K562 (cell line): Measurements from ENCODE around the gene IFNA21. TPM values are rescaled to one million over a fixed set of nuclear protein-coding genes. Genes with fewer than 3 reads are reported as not detected.
"Not testable (repeated sequence)": the region's sequence is repeated elsewhere in the genome, so short reads cannot be mapped to it uniquely, and the experiment has no call there.

Source experiments
- ATAC-seq: fragments of 200-7000 bp; cut with Tn5 transposase; 3 replicates; pipeline ENCODE4 v1.9.1; 2020; ENCODE audit warnings: moderate library complexity
- BruUV-seq: library from RNA; stranded (reverse); fragments of 400-500 nt; replicated peaks from 2 replicates; lab custom pipeline; 2021; lab: Mats Ljungman, UMichigan
- CTCF ChIA-PET: fragments of 300-600 bp; formaldehyde crosslinking; extraction: SDS; loops from one replicate; lab custom pipeline; 2021; ENCODE audit warnings: low intra/inter-chr PET ratio; lab: Yijun Ruan, JAX
- POLR2A ChIA-PET: fragments of 300-600, 350-650 bp; sonication (Branson Sonifier 250); formaldehyde crosslinking; extraction: SDS; loops from one replicate; lab custom pipeline; 2021; ENCODE audit warnings: antibody characterized with exemption, inconsistent platforms; lab: Yijun Ruan, JAX
- DNase-seq, 4 experiments: peaks; one replicate each; pipeline versions ENCODE4 v3.0.0 to v3.0.0-alpha.2; 2011 to 2018; ENCODE audit warnings: low spot score in 3 of 4, mixed read lengths in 3 of 4; ENCODE audit errors: extremely low read depth in 1 of 4
- FAIRE-seq: peaks from 2 replicates; lab custom pipeline; 2011; peaks lifted over from hg19 to GRCh38; lab: Jason Lieb, UNC
- H2AFZ ChIP-seq: 2 replicates; pipeline ENCODE4 v1.6.0; 2011; ENCODE audit warnings: low read depth, low read length, control low read depth, inconsistent platforms
- H3K27ac ChIP-seq: fragments of 200-600 bp; 3 replicates; pipeline ENCODE4 v1.8.0; 2011; ENCODE audit warnings: low read depth, mild to moderate bottlenecking, control low read depth, inconsistent platforms, low read length, moderate library complexity, mixed read lengths; ENCODE audit errors: extremely low read depth
- H3K27me3 ChIP-seq, 2 experiments: fragments of 300-600 bp in 1 of 2; 2 replicates in 1 of 2; 3 replicates in 1 of 2; pipeline versions ENCODE4 v1.6.0 to v1.8.0; 2011; ENCODE audit warnings: inconsistent platforms in 2 of 2, low read length in 2 of 2, mild to moderate bottlenecking in 1 of 2, mixed read lengths in 1 of 2, moderate library complexity in 1 of 2; ENCODE audit not compliant: control insufficient read depth in 2 of 2, insufficient read depth in 2 of 2
- H3K36me3 ChIP-seq: fragments of 300-600 bp; 3 replicates; pipeline ENCODE4 v1.8.0; 2011; ENCODE audit warnings: mild to moderate bottlenecking, low read length, inconsistent platforms; ENCODE audit not compliant: control insufficient read depth, insufficient read depth
- H3K4me1 ChIP-seq, 2 experiments: fragments of 200-600 bp in 1 of 2; replicated peaks in 1 of 2; 2 replicates in 1 of 2; 3 replicates in 1 of 2; pipeline versions ENCODE4 v1.5.1 to v1.8.0; 2011; ENCODE audit warnings: inconsistent platforms in 2 of 2, low read length in 2 of 2, mild to moderate bottlenecking in 1 of 2, mixed read lengths in 1 of 2, moderate library complexity in 1 of 2; ENCODE audit not compliant: control insufficient read depth in 2 of 2, insufficient read depth in 2 of 2
- H3K4me2 ChIP-seq: 2 replicates; pipeline ENCODE4 v1.6.1; 2011; ENCODE audit warnings: low read length, control low read depth, inconsistent platforms, mixed read lengths; ENCODE audit not compliant: insufficient read depth
- H3K4me3 ChIP-seq: fragments of 200-600 bp; sonication (generic), shearing (Covaris generic); 2 replicates; pipeline ENCODE4 v1.5.1; 2016; ENCODE audit warnings: control low read depth, inconsistent platforms
- H3K79me2 ChIP-seq: fragments of 200-600 bp; 3 replicates; pipeline ENCODE4 v1.8.0; 2011; ENCODE audit warnings: low read length, inconsistent platforms; ENCODE audit not compliant: control insufficient read depth, insufficient read depth
- H3K9ac ChIP-seq, 2 experiments: 2 replicates each; pipeline versions ENCODE4 v1.6.0 to v1.6.1; 2011; ENCODE audit warnings: low read depth in 2 of 2, low read length in 2 of 2, control low read depth in 1 of 2, inconsistent platforms in 1 of 2, mild to moderate bottlenecking in 1 of 2, mixed read lengths in 1 of 2; ENCODE audit not compliant: insufficient read depth in 1 of 2
- H3K9me1 ChIP-seq: one replicate; pipeline ENCODE4 v1.6.0; 2011; ENCODE audit warnings: inconsistent platforms, mild to moderate bottlenecking, low read length, moderate library complexity; ENCODE audit not compliant: control insufficient read depth, insufficient read depth
- H3K9me3 ChIP-seq: replicated peaks from 2 replicates; pipeline ENCODE4 v1.5.1; 2011; ENCODE audit warnings: low read depth, low read length, inconsistent platforms; ENCODE audit not compliant: control insufficient read depth, insufficient read depth
- H4K20me1 ChIP-seq: replicated peaks from 2 replicates; pipeline ENCODE4 v1.6.1; 2011; ENCODE audit warnings: low read length, inconsistent platforms, mixed read lengths; ENCODE audit not compliant: control insufficient read depth, insufficient read depth
- WGBS: fragments of 100-300 bp; shearing (Covaris generic); methylation state at CpG from one replicate; pipeline ENCODE4 v1.1.6; 2016; ENCODE audit warnings: low coverage, mixed read lengths; ENCODE audit not compliant: insufficient coverage; ENCODE audit errors: missing lambda C conversion rate; 5-methylcytosine and 5-hydroxymethylcytosine counted together
- in situ Hi-C: fragments of 300-500 bp; cut with MboI; formaldehyde crosslinking; loops from 4 replicates; pipeline ENCODE4 v1.15.0; 2018; ENCODE audit warnings: inconsistent platforms, mixed read lengths
- intact Hi-C: fragments of 100-400 bp; cut with micrococcal nuclease; formaldehyde crosslinking; loops from 2 replicates; pipeline ENCODE4 v1.14.2; 2022
- polyA plus RNA-seq, 8 experiments: library from polyadenylated mRNA; depleted of rRNA in 4 of 8; stranded (reverse) in 5 of 8; unstranded in 3 of 8; fragments of >200 nt; fragmentation: Nextera tagmentation in 2 of 8; fragmentation: Illumina TruSeq in 1 of 8; extraction: Ambion mirVana in 2 of 8; extraction: Trizol in 1 of 8; gene quantifications; 2 replicates each; pipeline versions ENCODE4 v1.2.1 to v1.2.3, GENCODE V29; 2011 to 2014; ENCODE audit warnings: inconsistent platforms in 1 of 8, missing spikeins in 1 of 8
- total RNA-seq, 7 experiments: library from RNA; depleted of rRNA in 6 of 7; stranded (reverse); fragments of >200 nt in 6 of 7; fragmentation: Illumina TruSeq in 2 of 7; extraction: Trizol in 2 of 7; gene quantifications; 2 replicates each; pipeline versions ENCODE4 v1.2.1 to v1.2.3, GENCODE V29; 2011 to 2021; ENCODE audit warnings: low replicate concordance in 1 of 7

The IFNA21 gene
- total and polyA plus RNA-seq, 9 of the 15 experiments (the other 6 are each of a cell fraction or from before 2014, with no cell fraction given), result not detected

GRCh38 chr9:21187487-21187886 is 21.0 kb upstream of the IFNA21 start, which contains the start of gene IFNA4:
Gene IFNA4, minus strand, starts transcription at chr9:21187587. Its CDS starts 56 bp downstream, at chr9:21187531.
- BruUV-seq, H3K9me1 ChIP-seq, H3K36me3 ChIP-seq, ATAC-seq, CTCF ChIA-PET, H3K4me2 ChIP-seq, H4K20me1 ChIP-seq, intact Hi-C loops, H3K9ac ChIP-seq, in situ Hi-C loops, H3K27me3 ChIP-seq, FAIRE-seq, H3K9me3 ChIP-seq, H3K4me3 ChIP-seq, H3K79me2 ChIP-seq, POLR2A ChIA-PET, DNase-seq, H3K4me1 ChIP-seq, H3K27ac ChIP-seq, H2AFZ ChIP-seq: not testable (repeated sequence)
- no CpG with 5 or more reads among the region's 3 CpGs for WGBS

DNA sequence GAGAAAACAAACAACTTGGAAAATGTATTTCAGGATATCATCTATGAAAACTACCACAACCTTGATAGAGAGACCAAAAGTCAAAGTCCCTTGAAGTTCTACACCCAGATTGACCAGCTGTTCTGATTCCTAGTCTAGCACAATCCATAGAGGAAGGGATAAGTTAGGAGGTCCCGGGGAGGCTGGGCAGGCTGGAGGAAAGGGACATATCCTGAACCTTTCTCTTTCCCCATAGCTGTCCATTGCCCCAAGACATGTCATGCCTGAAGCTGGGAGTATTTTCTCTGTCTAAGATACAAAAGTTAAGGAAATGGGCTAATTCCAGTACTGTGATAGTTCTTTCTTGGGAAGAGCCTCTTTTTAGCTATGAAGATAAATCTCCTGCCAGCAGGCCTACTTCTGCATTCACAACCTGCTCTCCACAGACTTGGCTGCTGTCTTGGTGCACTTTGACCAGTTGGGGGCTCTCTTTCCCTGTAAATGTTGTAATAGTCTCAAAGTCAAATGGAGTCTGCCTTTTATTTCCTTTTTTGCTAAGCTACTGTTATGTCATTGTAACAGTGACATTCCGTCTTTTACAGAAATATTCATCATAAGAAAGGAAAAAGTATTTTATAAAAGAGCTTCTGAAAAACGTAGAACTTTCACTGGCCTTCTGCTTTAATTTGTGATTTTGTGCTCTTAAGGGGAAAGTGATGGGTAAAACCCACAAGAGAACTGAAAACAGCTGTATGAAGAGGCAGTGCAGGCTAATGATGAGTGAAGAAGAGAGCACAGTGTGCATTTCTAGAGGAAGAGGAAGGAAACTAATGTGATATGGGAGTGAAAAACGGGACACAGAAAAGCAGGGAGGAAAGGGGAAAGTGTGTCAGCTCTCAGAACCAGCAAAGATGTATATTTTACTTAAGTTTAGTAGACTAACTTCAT is 16.6 kb upstream of the IFNA21 start:
- H3K9me3 ChIP-seq, H3K36me3 ChIP-seq, H3K27ac ChIP-seq, intact Hi-C loops, H3K4me2 ChIP-seq, DNase-seq, H3K79me2 ChIP-seq, CTCF ChIA-PET, ATAC-seq, H3K9me1 ChIP-seq, POLR2A ChIA-PET, H4K20me1 ChIP-seq, H2AFZ ChIP-seq, H3K27me3 ChIP-seq, H3K4me1 ChIP-seq, H3K4me3 ChIP-seq, BruUV-seq, FAIRE-seq, in situ Hi-C loops, H3K9ac ChIP-seq: not testable (repeated sequence)
- WGBS, result no CpG with 5 or more reads among the region's 4 CpGs
